Tibial nerve (tissue), 3 donors: ENCODE data around the gene KRTAP5-5.

Source experiments
- POLR2A ChIP-seq, 2 donors: fragments of 450-650 bp; IDR thresholded peaks; one replicate each; pipeline ENCODE4 v1.6.1; 2017; ENCODE audit warnings: antibody characterized with exemption in 2 of 2, mild to moderate bottlenecking in 2 of 2, moderate library complexity in 2 of 2
- TF ChIP-seq, protein P1 (sequence below), 5 experiments: fragments of 200-600 bp in 3 of 5; fragments of 450-650 bp in 2 of 5; sonication (generic) in 3 of 5; IDR thresholded peaks; one replicate each; pipeline ENCODE4 v1.5.1; 2016 to 2019; ENCODE audit warnings: antibody characterized with exemption in 5 of 5, mild to moderate bottlenecking in 3 of 5, moderate library complexity in 2 of 5

DNA sequence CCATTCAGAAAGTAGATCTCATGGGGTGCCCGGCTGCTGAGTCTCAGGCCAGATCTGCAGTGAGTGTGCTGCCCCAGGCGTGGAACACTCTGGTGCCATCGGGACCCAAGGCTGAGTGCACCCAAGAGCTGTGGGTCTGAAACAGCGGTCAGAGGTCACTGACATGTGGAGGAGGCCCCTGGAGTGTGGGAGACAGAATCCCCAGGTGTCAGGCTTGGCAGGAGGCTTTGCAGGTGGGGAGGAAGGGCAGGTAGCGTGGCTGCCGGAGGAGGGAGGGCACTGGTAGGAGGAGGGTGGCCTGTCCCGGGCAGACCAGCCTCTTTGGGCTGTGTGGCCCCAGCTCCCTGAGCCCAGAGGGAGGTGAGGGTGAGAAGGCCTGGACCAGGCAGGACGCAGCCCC, 35.7 kb downstream of the KRTAP5-5 start:
- TF ChIP-seq, protein P1, sequence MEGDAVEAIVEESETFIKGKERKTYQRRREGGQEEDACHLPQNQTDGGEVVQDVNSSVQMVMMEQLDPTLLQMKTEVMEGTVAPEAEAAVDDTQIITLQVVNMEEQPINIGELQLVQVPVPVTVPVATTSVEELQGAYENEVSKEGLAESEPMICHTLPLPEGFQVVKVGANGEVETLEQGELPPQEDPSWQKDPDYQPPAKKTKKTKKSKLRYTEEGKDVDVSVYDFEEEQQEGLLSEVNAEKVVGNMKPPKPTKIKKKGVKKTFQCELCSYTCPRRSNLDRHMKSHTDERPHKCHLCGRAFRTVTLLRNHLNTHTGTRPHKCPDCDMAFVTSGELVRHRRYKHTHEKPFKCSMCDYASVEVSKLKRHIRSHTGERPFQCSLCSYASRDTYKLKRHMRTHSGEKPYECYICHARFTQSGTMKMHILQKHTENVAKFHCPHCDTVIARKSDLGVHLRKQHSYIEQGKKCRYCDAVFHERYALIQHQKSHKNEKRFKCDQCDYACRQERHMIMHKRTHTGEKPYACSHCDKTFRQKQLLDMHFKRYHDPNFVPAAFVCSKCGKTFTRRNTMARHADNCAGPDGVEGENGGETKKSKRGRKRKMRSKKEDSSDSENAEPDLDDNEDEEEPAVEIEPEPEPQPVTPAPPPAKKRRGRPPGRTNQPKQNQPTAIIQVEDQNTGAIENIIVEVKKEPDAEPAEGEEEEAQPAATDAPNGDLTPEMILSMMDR (IDR thresholded peaks at IDR 0.05) = no peak
- TF ChIP-seq POLR2A (IDR thresholded peaks at IDR 0.05) = no peak
